ENCODE results near the gene MT2A.
"Not testable (repeated sequence)": the region's sequence is repeated elsewhere in the genome, so short reads cannot be mapped to it uniquely, and the experiment has no call there.

The MT2A gene

GRCh38 chr16:56621665-56622445 is 13.5 kb downstream of the MT2A start:
- DNase-seq = not testable (repeated sequence)

DNA sequence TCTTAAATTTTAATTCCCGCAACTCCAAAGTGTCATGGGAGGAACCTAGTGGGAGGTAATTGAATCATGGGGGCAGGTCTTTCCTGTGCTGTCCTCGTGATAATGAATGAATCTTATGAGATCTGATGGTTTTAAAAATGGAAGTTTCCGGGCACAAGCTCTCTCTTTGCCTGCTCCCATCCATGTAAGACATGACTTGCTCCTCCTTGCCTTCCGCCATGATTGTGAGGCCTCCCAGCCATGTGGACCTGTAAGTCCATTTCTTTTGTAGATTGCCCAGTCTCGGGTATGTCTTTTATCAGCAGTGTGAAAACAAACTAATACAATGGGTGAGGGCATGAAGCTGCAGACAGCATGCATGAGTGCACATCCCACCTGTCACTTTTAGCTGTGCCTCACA is 14.8 kb downstream of the MT2A start:
- DNase-seq = not testable (repeated sequence)

DNA sequence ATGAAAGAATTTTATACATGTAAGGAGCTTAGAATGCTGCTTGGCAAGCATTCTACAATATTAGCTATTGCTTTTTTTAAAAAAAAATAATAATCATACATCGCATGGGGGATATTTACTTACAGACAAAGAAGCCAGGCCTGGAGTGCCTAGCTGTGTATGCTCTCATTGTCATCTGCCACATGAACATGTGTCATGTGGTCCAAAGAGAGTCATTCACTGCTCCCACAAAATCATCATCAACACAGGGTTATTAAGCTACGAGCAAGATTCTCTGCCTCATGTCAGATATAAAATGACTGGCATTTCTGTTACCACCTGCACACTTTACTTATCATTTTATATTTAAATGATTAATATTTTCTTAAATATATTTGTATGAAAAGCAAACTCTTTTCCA is 15.3 kb downstream of the MT2A start:
- no peak for DNase-seq

DNA sequence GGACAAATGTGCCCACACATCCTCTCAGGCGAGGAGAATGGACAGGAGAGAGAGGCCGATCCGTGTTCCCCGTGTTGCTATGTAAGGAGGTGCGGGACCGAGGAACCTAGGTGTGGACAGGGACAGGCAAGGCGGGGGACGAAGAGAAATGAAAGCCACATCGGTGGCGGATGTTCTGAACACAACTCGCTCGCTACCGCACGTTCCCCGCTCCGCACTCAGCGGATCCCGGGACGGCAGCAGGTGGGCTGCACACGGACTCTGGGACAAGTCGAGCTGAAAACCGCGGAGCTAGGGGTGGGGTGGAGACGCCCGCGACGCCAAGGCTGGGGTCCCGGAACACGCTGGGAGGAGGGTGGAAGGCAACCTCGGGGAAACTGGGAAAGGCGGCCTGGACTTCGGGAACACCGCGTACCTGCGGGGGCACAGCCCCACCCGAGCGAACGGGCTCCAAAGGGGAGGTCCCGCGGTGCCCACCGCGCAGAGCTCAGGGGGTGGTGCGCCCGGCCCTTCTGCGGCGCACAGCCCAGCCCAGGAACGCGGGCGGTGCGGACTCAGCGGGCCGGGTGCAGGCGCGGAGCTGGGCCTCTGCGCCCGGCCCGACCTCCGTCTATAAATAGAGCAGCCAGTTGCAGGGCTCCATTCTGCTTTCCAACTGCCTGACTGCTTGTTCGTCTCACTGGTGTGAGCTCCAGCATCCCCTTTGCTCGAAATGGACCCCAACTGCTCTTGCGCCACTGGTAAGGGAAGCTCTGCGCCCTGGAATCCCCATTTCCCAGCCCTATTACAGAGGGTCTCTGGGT is 17.0 kb downstream of the MT2A start, which contains the start of gene MT1E:
Gene MT1E, plus strand, starts transcription at position 642 of the 803 bp plus-strand sequence. Its CDS starts 71 bp downstream, at position 713.
- DNase-seq = no peak

DNA sequence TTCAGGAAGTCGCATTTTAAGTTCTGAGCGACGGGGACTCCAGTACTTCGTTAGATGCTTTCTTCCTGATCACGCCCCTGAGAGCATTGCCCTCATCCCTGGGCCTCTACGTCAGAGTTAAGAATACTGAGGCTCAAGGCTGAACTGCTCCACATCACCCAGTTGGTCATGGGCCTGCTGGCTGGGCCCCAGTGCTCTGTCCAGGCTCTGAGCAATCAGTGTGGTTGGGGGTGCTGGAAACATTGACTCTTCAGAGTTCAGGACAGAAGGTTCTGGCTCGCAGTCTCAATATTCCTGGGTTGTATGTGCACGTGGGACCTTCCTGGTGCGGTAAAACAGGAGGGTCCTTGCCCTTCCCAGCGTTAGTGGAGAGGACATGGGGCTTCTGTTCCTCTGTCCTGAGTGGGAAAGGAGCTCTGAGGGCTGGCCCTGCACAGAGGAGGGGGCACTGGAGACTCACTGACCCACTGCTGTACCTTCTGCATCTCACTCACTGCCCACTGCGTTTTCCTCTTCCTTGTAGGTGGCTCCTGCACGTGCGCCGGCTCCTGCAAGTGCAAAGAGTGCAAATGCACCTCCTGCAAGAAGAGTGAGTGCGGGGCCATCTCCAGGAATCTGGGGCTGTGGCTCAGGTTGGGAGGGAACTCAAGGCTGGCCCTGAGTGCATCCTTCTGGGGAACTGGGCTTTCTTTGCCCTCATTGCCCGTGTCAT is 17.7 kb downstream of the MT2A start:
- no peak for DNase-seq

- no peak for DNase-seq
These were observed 18.3 kb downstream of the MT2A start for GRCh38 chr16:56626685-56627084.

GRCh38 chr16:56628486-56629350 is 20.3 kb downstream of the MT2A start:
- DNase-seq = no peak

DNA sequence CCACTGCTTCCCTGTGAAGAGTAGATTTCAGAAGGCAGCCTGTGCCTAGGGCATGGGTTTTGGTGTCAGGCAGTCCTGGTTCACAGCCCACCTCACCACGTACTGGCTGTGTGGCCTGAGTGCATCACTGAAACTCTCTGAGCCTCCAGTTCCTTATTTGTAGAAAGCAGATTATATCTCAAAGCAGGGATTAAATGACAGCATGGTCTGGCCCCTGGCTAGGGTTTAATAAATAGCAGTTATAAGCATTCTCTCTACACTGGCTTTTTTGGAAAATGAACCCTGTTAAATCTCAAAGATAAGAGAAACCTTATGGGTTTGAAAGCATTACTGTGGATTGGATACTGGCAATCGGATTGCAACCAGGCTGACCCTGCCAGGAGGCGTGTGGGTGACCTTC is 21.1 kb downstream of the MT2A start:
- DNase-seq = no peak

DNA sequence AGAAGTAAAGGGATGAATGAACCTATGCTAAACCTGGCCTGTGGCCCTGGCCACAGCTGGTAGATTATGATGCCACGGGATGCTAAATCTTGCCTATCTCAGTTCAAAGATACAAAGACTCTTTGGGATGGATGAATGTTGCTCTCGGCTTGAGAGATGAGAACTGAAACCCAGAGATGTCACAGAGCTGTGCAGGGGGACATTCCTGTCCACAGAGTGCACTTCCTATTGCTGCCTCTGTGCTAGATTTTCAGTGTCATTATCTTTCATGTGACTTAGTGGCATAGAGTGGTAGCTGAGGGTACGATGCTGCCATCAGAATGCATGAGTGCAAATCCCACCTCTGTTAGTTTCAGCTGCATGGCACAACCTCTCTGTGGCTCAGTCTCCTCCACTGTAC is 21.8 kb downstream of the MT2A start:
- no peak for DNase-seq

- DNase-seq = no peak
These were observed 22.8 kb downstream of the MT2A start for GRCh38 chr16:56631197-56631596.

DNA sequence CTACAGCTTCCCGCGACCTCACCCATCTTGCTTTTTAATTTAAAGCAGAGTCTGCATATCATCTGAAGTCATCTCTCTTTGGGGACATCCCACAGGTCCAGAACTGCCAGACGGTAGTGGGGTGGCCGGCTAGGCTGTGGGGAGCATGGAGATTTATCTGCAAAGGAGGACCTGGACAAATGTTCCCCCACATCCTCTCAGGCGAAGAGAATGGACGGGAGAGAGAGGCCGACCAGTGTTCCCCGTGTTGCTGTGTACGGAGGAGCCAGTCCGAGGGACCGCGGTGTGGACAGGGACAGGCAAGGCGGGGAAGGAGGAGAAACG is 23.4 kb downstream of the MT2A start:
- no peak for DNase-seq

DNA sequence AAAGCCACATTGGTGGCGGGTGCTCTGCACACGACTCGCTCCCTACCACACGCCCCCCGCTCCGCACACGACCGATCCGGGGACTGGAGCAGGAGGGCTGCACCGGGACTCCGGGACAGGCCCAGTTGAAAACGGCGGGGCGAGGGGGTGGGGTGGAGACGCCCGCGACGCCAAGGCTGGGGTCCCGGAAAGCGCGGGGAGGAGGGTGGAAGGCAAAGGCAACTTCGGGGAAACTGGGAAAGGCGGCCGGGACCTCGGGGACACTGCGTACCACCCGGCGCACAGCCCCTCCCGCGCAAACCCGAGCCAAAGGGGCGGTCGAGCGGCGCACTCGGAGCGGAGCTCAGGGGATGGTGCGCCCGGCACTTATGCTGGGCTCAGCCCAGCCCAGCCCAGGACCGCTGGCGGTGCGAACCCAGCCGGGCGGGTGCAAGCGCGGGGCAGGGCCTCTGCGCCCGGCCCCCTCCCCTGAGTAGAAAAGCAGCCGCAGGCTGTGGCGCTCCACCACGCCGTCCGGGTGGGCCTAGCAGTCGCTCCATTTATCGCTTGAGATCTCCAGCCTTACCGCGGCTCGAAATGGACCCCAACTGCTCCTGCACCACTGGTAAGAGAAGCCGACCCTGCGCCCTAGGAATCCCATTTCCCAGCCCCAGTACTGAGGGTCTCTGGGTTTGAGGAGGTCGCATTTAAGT is 23.9 kb downstream of the MT2A start, which contains the start of gene MT1M:
Gene MT1M, plus strand, starts transcription at position 504 of the 692 bp plus-strand sequence. Its CDS starts 73 bp downstream, at position 577.
- DNase-seq = no peak

DNA sequence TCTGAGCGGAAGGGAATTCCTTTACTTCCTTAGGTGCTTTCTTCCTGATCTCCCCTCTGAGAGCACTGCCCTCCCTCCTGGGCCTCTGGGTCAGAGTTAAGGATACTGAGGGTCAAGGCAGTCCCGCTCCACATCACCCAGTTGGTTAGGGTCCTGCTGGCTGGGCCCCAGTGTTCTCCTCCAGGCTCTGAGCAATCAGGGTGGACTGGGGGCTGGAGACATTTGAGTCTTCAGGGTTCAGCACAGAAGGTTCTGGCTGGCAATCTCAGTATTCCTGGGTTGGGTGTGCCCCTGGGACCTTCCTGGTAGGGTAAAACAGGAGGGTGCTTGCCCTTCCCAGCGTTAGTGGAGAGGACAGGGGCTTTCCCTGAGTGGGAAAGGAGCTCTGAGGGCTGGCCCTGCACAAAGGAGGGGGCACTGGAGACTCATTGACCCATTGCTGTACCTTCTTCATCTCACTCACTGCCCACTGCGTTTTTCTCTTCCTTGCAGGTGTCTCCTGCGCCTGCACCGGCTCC is 24.5 kb downstream of the MT2A start:
- no peak for DNase-seq

DNA sequence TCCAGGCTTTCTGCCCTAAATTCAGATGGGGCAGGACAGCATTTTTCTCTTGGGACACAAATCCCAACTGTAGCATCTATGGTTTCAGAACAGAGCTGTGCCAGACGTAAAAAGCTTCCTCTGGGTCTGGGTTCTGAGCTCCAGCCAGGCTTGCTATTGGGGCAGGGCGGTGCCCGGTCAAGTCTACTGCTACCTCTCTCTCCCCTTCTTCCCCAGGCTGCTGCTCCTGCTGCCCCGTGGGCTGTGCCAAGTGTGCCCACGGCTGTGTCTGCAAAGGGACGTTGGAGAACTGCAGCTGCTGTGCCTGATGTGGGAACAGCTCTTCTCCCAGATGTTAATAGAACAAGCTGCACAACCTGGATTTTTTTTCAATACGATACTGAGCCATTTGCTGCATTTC is 25.2 kb downstream of the MT2A start:
- no peak for DNase-seq

GRCh38 chr16:56634715-56635440 is 26.5 kb downstream of the MT2A start:
- no peak for DNase-seq

DNA sequence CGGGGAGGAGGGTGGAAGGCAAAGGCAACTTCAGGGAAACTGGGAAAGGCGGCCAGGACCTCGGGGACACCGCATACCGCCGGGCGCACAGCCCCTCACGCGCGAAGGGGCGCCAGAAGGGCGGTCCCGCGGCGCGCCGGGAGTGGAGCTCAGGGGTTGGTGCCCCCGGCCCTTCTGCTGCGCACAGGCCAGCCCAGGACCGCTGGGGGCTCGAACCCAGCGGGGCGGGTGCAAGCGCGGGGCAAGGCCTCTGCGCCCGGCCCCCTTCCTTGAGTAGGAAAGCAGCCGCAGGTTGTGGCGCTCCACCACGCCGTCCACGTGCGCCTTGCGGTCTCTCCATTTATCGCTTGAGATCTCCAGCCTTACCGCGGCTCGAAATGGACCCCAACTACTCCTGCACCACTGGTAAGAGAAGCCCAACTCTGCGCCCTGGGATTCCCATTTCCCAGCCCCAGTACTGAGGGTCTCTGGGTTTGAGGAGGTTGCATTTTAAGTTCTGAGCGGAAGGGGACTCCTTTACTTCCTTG is 27.1 kb downstream of the MT2A start:
- no peak for DNase-seq

DNA sequence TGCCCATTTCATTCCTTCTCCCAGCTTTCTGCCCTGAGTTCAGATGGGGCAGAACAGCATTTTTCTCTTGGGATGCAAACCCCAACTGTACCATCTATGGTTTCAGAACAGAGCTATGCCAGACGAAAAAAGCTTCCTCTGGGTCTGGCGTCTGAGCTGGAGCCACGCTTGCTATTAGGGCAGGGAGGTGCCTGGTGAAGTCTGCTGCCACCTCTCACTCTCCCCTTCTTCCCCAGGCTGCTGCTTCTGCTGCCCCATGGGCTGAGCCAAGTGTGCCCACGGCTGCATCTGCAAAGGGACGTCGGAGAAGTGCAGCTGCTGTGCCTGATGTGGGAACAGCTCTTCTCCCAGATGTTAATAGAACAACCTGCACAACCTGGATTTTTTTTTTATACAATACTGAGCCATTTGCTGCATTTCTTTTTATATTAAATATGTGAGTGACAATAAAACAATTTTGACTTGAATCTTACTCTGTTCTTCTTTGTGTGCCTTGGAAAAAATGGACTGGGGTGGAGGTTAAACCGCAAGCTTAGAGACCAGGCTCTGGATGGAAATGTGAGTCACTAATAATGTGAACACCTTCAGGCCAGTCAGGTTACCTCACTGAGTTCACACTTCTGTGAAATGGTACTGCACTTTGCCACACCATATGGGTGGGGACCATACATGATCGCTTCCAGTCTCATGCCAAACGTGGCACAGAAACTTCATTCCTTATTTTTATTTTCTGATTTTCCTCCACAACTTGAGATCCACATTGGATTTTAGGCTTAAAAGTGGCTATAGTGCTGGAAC is 28.4 kb downstream of the MT2A start:
- no peak for DNase-seq

GRCh38 chr16:56637814-56638750 is 29.7 kb downstream of the MT2A start, which contains the start of gene MT1A:
MT1A (plus strand) TSS chr16:56638666; CDS start chr16:56638739, 73 bp downstream.
- DNase-seq = no peak
